HG03066 (cell line): ENCODE results near the gene GPX2.
A peak's percentile ranks its signal among the peaks of the same experiment; 100 is the strongest.

Experiments
- ATAC-seq: cut with Tn5 transposase; IDR thresholded peaks from one replicate; pipeline ENCODE4 v1.9.1; 2021; ENCODE audit warnings: low read depth; ENCODE audit not compliant: unreplicated experiment

Gene GPX2

GRCh38 chr14:64940336-64940910 lies 2.1 kb downstream of the GPX2 start:
- no peak for ATAC-seq

GRCh38 chr14:64939817-64940190 lies 2.7 kb downstream of the GPX2 start:
- no peak for ATAC-seq

- no peak for ATAC-seq
Observed at GRCh38 chr14:64938972-64939816, 3.4 kb downstream of the GPX2 start.

- no peak for ATAC-seq
Observed at GRCh38 chr14:64937821-64938193, 4.7 kb downstream of the GPX2 start.

- ATAC-seq, result no peak
Observed at GRCh38 chr14:64937171-64937820, 5.2 kb downstream of the GPX2 start.

GRCh38 chr14:64935508-64935907 lies 7.0 kb downstream of the GPX2 start:
- no peak for ATAC-seq

GRCh38 chr14:64934338-64934929 lies 8.1 kb downstream of the GPX2 start:
- ATAC-seq, result no peak

- no peak for ATAC-seq
Observed at GRCh38 chr14:64932231-64932630, 10.3 kb downstream of the GPX2 start.

GRCh38 chr14:64931123-64931522 lies 11.4 kb downstream of the GPX2 start:
- no peak for ATAC-seq

- no peak for ATAC-seq
Observed at GRCh38 chr14:64930085-64930843, 12.3 kb downstream of the GPX2 start.

- ATAC-seq, result no peak
Observed at GRCh38 chr14:64929014-64929359, 13.6 kb downstream of the GPX2 start.

GRCh38 chr14:64928239-64929013 lies 14.1 kb downstream of the GPX2 start:
- peak; percentile 80 for ATAC-seq

GRCh38 chr14:64927031-64927430 lies 15.5 kb downstream of the GPX2 start:
- no peak for ATAC-seq

- ATAC-seq, result no peak
Observed at GRCh38 chr14:64926398-64926995, 16.0 kb downstream of the GPX2 start.

GRCh38 chr14:64923015-64923414 lies 19.5 kb downstream of the GPX2 start:
- ATAC-seq, result no peak

- no peak for ATAC-seq
Observed at GRCh38 chr14:64920465-64920864, 22.1 kb downstream of the GPX2 start.

GRCh38 chr14:64919618-64920017 lies 22.9 kb downstream of the GPX2 start:
- ATAC-seq, result no peak

- ATAC-seq, result no peak
Observed at GRCh38 chr14:64919215-64919614, 23.3 kb downstream of the GPX2 start.

GRCh38 chr14:64918216-64918615 lies 24.3 kb downstream of the GPX2 start:
- ATAC-seq, result no peak

- no peak for ATAC-seq
Observed at GRCh38 chr14:64915797-64916196, 26.7 kb downstream of the GPX2 start.
